Smooth muscle cell of the umbilical artery (primary cell): ENCODE results near the gene RBM17. TPM values are rescaled to one million over a fixed set of nuclear protein-coding genes. Genes with fewer than 3 reads are reported as not detected.

Source experiments
- total RNA-seq: library from RNA; depleted of rRNA; stranded (reverse); fragments of >200 nt; gene quantifications from 2 replicates; pipeline ENCODE4 v1.2.3, GENCODE V29; 2014

RBM17 gene, protein sequence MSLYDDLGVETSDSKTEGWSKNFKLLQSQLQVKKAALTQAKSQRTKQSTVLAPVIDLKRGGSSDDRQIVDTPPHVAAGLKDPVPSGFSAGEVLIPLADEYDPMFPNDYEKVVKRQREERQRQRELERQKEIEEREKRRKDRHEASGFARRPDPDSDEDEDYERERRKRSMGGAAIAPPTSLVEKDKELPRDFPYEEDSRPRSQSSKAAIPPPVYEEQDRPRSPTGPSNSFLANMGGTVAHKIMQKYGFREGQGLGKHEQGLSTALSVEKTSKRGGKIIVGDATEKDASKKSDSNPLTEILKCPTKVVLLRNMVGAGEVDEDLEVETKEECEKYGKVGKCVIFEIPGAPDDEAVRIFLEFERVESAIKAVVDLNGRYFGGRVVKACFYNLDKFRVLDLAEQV
- total RNA-seq, result 37.4 and 47.9 TPM in 2 replicates

DNA sequence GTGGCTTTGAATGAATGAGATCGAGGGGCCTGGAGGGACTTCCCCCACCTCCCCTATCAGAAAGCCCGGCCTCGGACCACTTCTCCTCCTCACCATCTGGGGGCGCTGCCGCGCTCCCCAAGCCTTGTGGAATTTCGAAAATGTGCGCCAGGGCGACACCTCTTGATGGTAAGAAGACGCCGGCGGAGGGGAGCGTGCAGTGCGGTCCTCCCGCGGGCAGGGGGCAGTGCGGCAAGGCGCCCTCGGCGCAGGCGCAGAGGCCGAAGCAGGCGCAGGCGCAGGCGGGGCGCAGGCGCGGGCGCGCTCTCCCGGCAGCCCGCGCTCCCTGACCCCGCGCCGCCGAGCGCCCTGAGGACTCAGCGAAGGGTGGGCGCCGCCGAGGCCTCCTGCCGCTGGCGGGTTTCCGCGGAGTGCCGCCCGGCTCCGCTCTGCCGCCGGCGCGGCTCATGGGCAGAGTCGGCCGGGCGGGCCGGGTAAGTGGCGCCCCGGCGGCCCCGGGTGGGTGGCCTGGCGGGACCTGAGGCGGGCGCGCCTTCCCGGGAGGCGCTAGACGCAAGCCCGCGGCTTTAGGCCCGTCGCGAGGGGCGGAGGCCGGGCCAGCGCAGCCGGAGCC, at the start of gene RBM17:
TSS of gene RBM17 (plus strand) at position 314 of the 613 bp plus-strand sequence. CDS start 8,032 bp downstream, outside the sequence.

DNA sequence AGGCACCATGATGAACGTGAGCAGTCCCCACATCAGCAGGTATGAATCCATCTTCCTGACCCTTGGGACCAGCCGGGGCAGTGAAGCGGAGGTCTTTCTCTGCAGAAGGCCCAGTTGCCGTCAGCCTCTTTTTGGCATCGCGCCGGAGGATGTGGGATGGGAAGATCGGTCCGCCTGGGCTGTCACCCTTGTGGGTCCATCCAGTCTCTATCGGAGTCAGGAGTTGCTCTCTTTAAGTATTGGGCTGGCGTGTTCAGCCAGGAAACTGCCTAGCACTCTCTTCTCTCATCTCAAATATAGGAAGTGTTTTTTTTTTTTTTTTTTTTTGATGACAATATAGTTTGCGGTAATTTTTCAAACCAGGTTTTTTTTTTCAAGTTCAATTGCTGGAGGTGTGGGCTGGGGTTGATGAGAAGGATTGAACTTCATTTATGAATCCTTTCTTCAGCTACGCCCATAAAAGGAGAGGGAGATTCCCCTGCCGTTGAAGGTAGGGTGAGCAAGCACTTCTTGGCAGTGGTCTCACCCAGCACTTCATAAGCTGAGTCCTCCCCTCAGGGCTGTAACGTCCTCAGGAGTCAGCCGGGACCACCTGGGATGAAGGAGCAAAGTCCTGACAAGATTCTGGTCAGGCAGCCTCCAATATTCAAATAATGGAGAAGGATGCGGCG, 26.6 kb upstream of the RBM17 start, which contains the start of gene IL2RA:
TSS of gene IL2RA (minus strand) at position 267 of the 671 bp plus-strand sequence. CDS start at position 51, 216 bp downstream.

Other genes starting within 250 kb of the RBM17 start
- gene ANKRD16, start 199.1 kb upstream of the RBM17 start, total RNA-seq, result 6.0 and 8.0 TPM in 2 replicates
- gene FBH1, start 198.8 kb upstream of the RBM17 start, total RNA-seq, result 107 and 116 TPM in 2 replicates
- gene IL15RA, start 111.5 kb upstream of the RBM17 start, total RNA-seq, result 1.5 and 2.0 TPM in 2 replicates
- not detected in 2 replicates for gene IL2RA, start 26.7 kb upstream of the RBM17 start, total RNA-seq
- gene PFKFB3, start 113.9 kb downstream of the RBM17 start, total RNA-seq, result 53.7 and 111 TPM in 2 replicates